GM04503 (cell line): Measurements from ENCODE around the gene HRH3.

ENCODE experiments used
- DNase-seq: peaks from one replicate; pipeline ENCODE4 v3.0.0-alpha.2; 2012; ENCODE audit warnings: low read depth

The HRH3 gene

DNA sequence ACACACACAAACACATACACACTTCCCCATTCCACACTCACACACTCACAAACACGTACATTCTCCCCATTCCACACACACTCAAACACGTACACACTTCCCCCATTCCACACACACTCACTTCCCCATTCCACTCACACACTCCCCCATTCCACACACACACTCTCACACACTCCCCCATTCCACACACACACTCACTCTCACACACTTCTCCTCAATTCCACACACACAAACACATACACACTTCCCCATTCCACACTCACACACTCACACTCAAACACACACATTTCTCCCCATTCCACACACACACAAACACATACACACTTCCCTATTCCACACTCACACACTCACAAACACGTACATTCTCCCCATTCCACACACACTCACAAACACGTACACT is 9.6 kb upstream of the HRH3 start:
- no peak for DNase-seq

DNA sequence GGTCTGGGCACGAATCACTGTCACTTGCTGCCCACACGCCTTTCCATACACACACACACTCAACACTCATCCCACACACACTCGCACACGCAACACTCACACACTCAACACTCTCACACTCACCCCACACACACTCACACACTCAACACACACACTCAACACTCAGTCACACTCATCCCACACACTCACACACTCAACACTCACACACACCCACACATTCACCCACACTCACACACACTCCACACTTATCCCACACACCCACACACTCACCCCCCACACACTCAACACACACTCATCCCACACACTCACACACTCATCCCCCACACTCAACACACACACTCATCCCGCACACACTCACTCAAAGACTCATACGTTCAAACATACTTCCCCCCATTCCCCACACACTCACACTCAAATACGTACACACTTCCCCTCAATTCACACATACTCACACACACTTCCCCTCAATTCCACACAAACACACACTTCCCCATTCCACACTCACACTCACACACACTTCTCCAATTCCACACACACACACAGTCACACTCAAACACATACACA is 9.0 kb upstream of the HRH3 start:
- no peak for DNase-seq

DNA sequence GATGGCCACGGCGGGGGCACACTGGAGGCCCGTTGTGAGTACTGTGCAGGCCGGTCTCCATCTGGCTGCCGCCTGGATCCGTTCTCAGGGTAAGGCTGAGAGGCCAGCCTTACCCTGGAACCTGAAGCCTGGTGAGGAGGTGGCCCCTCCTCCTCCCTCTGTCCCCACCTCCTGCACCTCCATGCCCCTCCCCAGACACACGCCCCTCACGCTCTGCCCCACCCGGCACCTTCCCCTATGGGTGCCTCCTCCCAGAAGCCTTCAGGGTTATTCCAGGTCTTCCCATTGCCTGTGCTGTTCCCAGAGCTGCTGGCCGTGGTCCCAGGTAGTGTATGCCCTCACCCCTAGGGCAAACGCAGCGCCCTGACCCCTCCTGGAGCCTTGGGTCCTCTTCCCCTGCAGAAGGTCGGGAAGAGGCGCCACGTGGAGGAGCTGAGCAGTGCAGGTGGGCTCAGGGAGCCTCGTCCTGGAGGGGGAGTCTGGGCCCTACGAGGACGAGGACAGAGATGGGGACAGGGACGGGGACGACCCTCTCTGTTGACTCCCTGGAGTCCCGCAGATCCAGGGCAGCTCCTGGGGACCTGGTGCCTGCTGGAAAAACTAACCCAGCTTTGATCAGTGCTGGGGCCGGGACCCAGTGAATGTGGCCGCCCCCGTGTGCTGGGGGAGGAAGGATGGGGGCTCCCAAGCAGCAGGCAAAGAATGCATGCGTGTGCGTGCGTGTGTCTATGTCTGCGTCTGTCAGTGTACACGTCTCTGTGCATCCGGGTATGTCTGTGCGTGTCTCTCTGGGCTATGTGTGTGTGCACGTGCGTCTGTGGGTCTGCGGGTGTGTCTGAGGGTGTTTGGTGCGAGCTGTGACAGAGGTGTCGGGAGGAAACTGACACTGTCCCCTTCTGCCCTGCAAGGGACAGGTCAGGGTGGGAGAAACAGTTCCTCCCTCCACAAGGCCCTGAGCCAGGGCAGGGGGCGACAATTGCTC is 8.2 kb upstream of the HRH3 start:
- DNase-seq: no peak

DNA sequence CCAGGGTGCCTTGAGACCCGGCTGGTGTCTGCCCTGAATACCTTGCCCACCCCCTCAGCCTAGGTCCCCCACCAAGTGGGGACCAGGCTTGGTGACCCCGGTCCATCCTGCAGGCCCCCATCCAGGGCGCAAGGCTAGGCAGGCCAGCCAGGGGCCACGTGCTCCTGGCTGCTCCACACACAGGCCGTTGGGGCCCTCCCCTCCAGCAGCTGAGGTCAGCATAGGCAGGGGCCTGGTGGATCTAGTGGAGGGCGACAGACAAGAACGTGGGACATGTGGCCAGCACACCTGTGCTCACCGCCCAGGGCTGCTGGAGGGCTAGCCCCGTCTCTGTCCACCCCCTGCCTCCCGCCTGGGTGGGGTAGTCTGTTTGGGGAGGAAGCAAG is 7.5 kb upstream of the HRH3 start:
- no peak for DNase-seq

DNA sequence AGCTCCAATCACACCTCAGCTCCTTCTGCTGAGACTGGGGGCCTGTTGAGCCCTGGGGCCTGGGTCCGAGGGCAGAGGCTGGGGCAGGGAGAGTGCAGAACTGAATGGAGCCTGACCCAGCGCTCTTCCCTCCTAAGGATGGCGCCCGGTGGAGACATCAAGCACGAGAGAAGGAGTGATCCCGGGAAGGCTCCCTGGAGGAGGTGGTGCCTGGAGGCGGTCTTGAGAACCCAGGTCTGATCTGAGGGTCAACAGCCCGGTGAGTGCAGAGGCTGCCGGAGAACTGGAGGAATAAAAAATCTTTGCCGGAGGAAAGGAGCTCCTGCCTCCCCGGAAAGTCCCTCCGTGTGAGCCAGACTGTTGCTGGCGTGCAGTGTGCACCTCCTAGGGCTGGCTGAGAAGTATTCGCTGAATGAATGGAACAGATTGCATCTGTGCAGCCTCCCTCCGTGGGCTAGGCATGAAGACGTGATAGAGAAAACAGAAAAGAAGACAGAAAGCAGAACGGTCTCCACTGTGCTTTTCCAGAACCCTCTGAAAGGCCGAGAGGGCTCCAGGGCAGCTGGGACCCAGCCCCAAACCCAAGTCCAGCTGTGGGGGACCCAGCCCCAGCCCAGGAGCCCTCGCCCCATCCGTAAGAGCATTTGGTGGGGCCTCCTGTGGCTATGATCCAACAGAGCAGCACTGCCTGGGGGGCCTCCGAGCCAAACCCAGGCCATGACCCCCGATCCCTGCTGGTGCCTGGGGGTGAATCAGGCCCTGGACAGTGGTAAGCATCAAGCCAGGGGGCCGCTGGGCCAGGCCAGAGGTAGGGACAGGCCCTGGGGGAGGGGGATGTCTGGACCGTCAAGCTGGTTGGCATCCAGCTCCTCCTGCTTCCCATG is 6.9 kb upstream of the HRH3 start:
- DNase-seq: no peak

DNA sequence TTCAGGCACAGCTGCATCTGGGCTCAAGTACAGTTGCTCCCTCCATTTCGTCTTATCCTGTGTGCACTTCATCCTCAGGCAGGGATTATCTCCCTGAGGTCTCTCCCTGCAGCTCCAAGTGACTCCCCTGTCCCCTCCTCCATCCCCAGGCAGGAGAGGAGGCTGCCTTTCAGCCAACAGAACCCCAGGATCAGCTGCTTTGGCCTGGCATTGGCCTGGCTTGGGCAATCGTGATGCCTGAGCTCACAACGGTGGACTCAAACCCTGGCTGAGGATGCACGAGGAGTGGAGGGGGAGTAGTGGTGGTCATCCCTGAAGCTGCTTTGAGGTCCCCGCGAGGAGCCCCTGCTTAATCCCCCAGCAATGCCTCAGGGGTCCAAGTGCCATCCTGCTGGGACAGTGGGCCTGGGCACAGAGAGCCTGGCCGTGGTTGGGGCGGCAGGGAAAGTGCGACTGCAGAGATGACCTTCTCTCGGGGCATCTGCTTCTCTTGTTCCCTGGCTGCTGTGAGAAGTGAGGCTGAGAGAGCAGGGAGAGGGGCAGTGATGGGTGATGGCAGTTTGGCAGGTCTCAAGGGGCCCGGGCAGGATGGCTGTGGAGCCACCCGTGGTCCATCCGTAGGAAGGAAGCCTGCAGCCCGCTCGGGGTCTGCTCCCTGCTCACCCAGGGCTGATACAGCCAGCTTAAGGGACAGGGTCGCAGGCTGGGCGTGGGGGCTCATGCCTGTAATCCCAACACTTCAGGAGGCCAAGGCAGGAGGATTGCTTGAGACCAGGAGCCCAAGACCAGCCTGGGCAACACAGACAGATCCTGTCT is 6.0 kb upstream of the HRH3 start:
- no peak for DNase-seq

DNA sequence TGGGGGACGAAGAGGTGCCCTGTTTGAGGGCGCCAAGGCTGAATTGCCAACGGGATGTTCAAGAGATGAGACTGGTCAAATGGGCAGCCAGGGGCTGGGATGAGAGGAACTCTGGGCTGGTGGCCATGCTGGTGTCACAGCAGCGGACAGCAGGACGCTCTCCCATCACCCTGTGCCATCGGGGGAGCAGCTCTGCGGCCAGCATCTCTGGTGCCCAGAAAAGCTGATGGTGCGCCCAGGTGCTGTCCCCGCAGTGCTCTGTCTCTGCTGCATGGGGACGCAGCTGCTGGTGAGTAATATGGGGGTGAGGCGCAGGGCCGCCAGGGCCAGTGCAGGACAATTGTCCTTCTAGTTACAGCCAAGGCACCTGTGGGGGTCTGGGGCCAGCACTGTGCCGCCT is 4.9 kb upstream of the HRH3 start:
- DNase-seq: no peak

DNA sequence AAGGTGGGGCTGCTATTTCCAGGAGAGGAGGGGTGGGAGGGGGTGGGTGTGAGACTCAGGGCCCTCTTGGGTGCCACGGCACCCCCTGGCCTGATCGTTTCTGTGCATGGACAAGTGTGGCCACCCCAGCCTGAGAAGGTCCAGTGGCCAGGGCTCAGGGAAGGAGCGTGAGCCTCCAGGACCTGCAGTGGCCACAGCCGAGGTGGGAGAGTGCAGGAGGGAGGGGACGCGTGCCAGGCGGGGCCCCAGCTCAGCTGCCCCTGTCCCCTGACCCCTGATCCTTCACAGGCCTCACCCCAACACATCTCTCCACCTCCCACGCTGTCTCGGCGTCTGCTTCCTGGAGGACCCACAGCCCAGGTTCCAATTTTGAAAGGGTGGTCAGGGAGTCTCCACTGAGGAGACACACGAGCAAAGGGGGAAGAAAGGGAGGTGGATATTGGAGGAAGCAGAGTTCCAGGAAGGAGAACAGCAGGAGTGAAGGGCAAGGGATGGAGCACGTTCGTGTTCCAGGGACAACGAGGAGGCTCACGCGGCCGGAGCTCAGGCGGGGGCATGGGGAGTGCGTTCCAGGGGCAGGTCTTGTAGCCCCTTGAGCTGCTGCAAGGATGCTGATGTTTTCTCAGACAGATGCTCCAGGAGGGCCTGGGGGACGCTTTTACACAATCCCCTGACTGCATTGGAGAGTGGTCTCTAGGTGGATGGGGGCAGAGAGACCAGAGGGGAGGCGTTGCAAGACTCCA is 4.2 kb upstream of the HRH3 start:
- no peak for DNase-seq

DNA sequence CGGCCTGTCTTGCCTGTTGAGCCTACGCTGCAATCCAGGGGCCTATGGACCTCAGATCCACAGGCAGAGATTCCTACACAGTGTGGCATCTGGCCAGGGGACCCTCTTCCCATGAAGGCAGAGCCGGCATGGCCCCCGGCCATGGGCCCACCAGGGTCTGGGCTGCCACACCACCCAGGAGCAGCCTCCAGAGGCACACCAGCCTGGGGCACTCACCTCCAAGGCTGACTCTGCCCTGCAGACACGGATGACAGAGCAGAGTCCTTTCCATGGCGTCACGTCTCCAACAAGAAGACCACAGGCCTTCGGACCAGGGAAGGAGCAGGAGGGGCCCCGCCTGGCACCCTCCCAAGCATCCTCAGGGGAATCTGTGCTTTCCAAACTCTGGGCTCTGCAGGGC is 3.5 kb upstream of the HRH3 start:
- DNase-seq: no peak

DNA sequence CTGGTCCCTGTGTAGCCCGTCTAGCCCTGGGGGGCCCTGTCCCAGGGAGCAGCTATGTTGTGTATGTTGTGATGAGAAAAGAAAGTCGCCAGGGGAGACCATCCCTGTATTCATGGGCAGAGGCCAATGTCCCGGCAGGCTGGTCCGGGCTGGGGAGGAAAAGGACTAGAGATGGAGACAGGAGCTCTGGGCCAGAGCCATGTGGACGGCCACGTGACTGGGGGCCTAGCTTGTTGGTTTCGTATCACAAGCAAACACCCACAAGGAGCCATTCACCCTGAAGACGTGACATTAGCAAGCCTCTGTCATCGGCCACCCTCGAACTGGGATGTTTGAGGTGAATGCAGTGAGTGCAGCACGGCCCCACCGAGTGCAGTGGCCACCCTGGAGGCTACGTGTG is 2.9 kb upstream of the HRH3 start:
- no peak for DNase-seq

DNA sequence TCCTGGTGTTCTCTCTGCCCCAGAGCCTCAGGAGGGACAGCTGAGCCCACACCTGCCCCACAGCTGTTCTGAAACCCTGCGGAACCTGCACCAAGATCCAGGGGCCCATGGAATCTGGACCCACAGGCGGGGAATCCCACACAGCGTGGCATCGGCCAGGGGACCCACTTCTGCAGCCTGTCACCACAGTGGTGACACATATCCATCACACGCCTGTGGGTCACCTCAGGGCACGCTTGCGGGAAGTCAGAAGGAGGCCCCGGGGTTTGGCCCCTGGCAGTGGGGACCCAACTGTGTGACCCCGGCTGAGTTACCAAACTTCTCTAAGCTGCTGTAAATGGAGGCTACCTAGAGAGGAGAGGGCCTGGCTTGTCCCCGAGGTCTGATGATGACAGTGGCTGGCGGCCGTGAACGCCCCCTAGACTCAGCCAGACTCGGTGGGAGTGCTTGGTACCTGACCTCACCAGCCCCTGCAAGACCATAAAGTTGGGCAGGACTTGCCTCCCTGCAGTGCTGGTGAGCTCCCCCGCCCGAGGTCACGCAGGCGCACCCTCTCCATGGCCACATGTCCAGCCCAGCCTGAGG is 2.3 kb upstream of the HRH3 start:
- no peak for DNase-seq

DNA sequence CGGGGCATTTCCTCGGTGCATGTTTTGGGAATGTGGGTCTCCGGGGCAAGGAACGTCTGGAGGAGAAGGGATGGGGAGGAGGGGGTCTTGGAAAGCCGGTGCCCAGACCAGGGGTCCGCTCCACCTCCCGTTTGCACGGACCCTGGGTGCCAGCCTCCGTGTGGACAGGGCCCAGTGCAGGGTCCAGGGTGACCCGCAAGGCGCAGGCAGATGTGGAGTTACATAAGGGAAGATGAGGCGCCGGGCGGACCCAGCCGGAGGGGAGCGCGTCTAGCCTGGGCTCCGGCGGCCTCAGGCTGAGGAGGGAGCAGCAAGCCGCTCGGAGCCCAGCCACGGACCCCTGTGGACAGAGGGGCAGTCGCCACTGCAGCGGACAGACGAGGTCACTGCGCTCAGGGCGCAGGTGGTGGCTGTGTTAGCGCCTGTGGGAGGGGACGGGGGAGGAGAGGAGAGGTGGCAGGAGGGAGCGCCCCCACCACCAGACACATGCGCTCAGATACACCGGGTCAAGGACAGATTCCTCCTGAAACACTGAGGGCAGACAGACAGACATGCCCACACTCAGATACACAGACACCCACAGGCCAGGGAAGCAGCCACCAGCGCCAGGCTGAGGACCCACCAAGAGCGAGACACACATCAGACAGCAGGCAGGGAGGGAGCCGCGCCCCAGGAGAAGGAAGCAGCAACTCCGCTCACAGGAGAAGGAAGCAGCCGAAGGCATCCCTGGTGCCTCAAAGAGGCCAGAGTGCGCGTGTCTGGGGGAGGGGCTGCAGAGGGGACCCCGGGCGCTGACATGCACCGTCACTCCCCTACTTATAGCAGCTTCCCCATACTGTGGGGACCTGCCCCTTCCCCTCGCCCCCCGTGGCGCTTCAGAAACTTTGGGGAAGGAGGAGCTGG is 839 bp upstream of the HRH3 start:
- no peak for DNase-seq

DNA sequence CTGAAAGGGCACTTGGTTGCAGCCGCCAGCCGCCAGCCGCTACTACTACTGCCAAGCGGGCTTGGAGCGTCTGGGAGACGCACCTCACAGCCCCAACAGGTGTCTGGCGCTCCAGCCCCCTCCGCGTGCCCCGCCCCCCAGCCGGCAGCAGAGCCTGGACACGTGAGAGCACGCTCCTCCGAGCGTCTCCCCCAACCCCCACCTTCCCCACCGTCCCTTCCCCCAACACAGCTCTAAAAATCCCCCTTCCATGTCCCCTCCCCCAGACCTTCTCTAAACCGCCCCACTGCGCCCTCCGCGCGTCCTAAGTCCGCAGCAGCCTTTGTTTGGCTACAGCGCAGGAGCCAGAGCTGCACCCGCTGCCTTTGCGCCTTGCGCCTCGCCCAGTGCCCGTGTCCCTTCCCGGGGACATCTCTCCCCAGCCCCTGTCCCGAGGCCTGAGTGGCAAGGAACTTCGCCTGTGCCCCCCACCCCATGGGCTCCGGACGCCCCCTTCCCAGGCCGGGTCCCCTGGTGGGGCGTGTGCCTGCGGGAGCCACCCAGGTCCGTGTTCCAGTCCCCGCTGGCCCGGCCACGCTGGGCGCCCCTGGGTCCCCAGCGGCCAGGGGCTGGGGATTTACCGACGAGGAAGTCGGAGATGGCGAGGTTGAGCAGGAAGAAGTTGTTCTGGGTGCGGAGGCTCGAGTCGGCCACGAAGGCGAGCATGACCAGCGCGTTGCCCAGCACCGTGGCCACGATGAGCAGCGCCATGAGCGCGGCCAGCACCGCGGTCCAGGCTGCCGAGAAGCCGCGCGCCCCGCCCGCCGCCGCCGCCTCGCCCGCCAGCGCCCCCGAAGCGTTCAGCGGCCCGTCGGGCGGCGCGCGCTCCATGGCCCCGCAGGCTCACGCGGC is 732 bp downstream of the HRH3 start:
- no peak for DNase-seq

DNA sequence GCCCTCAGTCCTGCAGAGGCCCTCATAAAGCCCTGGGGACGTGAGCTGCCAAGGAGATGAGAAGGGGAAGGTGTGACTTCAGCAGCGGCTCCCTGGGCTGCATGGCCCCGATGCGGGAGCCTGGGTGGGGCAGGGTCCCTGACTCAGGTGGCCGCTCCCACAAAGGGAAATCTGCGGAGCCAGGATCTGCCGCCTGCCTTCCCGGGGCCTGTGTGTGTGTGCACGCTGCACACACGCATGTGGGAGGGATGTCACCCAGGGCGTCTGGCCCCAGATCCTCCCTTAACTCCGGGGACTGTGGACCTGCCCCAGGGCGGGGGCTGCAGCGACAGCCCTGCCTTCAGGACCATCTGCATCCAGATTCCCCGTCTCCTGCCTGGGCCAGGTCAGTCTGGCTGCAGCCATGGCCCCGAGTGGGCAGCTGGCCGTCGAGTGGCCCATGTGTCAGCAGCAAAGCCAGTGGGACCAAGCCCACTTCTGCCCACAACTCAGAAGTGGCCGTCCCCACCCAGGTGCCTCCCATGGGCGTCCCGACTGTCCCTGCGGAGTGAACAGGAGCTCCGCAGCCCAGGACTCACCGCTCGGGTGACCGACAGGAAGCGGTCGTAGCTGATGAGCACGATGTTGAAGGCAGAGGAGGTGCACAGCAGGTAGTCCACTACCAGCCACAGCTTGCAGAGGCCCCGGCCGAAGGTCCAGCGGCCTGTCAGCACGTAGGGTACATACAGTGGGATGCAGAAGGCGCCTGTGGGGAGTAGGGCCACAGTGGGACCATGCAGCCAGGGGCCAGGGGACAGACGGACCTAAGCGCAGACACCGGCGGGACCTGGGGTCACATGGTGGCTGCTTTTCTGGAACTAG is 1.9 kb downstream of the HRH3 start:
- no peak for DNase-seq

DNA sequence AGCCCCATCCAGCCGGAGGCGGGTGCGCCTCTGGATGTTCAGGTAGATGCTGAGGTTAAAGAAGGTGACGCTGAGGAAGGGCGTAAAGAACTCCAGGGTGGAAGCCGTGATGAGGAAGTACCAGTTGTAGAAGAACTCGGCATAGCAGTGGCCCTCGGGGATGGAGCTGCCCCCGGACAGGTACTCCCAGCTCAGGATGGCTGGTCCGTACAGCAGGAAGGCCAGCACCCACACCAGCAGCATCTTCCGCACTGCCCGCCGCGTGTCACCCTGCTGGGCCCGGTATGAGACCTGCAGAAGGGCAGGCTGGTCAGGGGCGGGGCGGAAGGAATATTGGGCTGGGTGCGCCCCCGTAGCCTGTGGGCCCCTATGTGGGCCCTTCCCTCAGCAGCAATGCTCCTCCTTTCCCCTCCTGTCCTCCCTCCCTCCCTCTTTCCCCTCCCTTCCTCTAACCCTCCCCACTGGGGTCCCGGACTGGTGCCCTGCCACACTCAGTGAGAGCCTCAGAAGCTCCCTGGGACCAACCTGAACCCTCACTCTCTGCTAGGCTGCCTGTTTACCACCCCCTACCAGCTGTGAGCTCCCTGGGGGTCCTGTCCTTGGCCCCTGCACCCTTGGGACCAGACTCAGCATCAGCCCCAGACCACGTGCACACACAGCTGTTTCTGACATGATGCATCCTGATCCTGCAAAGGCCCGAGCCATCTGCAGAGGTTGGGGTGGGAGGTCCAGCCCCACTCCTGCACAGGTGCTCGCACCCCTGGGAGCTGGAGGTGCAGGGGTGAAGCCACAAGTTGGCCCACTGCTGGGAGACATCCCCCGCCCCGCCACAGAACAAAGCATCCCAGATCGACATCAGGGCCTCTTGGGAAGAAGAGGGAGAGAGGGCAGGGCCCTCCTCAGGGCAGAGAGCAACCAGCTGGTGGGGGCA is 3.2 kb downstream of the HRH3 start:
- DNase-seq: no peak

DNA sequence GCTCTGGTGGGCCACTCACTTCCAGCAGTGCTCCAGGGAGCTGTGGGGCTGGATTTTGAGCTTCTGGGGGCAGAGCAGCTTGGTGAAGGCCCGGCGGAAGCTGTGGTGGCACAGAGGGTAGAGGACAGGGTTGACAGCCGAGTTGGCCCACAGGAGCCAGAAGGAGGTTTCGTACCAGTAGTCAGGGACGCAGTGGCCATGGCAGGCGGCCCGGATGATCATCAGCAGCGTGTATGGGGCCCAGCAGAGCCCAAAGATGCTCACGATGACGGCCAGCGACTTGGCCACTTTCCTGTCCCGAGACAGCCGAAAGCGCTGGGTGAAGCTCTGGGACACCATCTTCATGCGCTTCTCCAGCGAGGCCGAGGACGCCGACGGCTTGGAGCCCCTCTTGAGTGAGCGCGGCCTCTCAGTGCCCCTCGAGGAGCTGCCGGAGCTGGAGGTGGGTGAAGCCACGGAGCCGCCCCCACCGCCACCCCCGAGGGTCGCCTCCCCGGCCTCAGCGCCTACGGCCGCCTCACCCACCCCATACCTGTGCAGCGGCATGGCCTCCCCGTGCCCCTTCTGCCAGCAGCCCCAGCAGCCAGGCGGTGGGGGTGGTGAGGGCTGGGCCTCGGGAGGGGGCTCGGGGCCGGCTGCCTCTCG is 4.0 kb downstream of the HRH3 start:
- DNase-seq: no peak
